NCI-H526 treated with DMSO at 0.1 percent for 48 hours (cell line): ENCODE results near the gene TNRC6A.
A peak's percentile ranks its signal among the peaks of the same experiment; 100 is the strongest.
"Not testable (repeated sequence)": the region's sequence is repeated elsewhere in the genome, so short reads cannot be mapped to it uniquely, and the experiment has no call there.

Source experiments
- DNase-seq: peaks from one replicate; lab custom pipeline; 2025; lab: John Stamatoyannopoulos, UW

Gene TNRC6A

GRCh38 chr16:24729243-24729950, at the start of gene TNRC6A:
Gene TNRC6A (plus strand): TSS chr16:24729651. CDS start chr16:24729842, 191 bp downstream.
- DNase-seq: peak; percentile 70

- DNase-seq: no peak
Observed at GRCh38 chr16:24681793-24682192, 47.7 kb upstream of the TNRC6A start.

- no peak for DNase-seq
Observed at GRCh38 chr16:24683250-24683649, 46.2 kb upstream of the TNRC6A start.

GRCh38 chr16:24683847-24684493, 45.5 kb upstream of the TNRC6A start:
- no peak for DNase-seq

- peak; percentile 8 for DNase-seq
Observed at GRCh38 chr16:24685539-24686432, 43.7 kb upstream of the TNRC6A start.

GRCh38 chr16:24686678-24687077, 42.8 kb upstream of the TNRC6A start:
- DNase-seq: no peak

- no peak for DNase-seq
Observed at GRCh38 chr16:24688359-24688758, 41.1 kb upstream of the TNRC6A start.

GRCh38 chr16:24689128-24689527, 40.3 kb upstream of the TNRC6A start:
- DNase-seq: peak; percentile 9

- DNase-seq: no peak
Observed at GRCh38 chr16:24692854-24693253, 36.6 kb upstream of the TNRC6A start.

GRCh38 chr16:24694931-24695330, 34.5 kb upstream of the TNRC6A start:
- no peak for DNase-seq

GRCh38 chr16:24696699-24697098, 32.8 kb upstream of the TNRC6A start:
- no peak for DNase-seq

- DNase-seq: no peak
Observed at GRCh38 chr16:24698308-24698707, 31.1 kb upstream of the TNRC6A start.

GRCh38 chr16:24699151-24699723, 30.2 kb upstream of the TNRC6A start:
- DNase-seq: no peak

GRCh38 chr16:24700549-24701392, 28.7 kb upstream of the TNRC6A start:
- no peak for DNase-seq

- DNase-seq: no peak
Observed at GRCh38 chr16:24701521-24701951, 27.9 kb upstream of the TNRC6A start.

GRCh38 chr16:24707760-24708159, 21.7 kb upstream of the TNRC6A start:
- DNase-seq: not testable (repeated sequence)

- DNase-seq: no peak
Observed at GRCh38 chr16:24713379-24713778, 16.1 kb upstream of the TNRC6A start.

- no peak for DNase-seq
Observed at GRCh38 chr16:24717411-24717810, 12.0 kb upstream of the TNRC6A start.

GRCh38 chr16:24718967-24719521, 10.4 kb upstream of the TNRC6A start:
- no peak for DNase-seq

GRCh38 chr16:24721830-24722238, 7.6 kb upstream of the TNRC6A start:
- no peak for DNase-seq

- no peak for DNase-seq
Observed at GRCh38 chr16:24723663-24724062, 5.8 kb upstream of the TNRC6A start.
